HEK293 (cell line): ENCODE data around the gene CC2D1A.

Source experiments
- ATF2 ChIP-seq: fragments of 450-650 bp; formaldehyde crosslinking; IDR thresholded peaks from 2 replicates; pipeline ENCODE4 v1.5.1; 2016; ENCODE audit warnings: missing biosample characterization, missing genetic modification characterization, low read depth
- BCL11B ChIP-seq: fragments of 450-650 bp; formaldehyde crosslinking; IDR thresholded peaks from 2 replicates; pipeline ENCODE4 v1.5.1; 2016; ENCODE audit warnings: low read depth, missing biosample characterization, missing genetic modification characterization
- EGR2 ChIP-seq: fragments of 450-650 bp; formaldehyde crosslinking; IDR thresholded peaks from 2 replicates; pipeline ENCODE4 v1.5.1; 2016; ENCODE audit warnings: low read depth, missing biosample characterization, missing genetic modification characterization
- MYNN ChIP-seq: fragments of 450-650 bp; formaldehyde crosslinking; IDR thresholded peaks from 2 replicates; pipeline ENCODE4 v1.5.1; 2016; ENCODE audit warnings: missing biosample characterization, missing genetic modification characterization, borderline replicate concordance
- SALL2 ChIP-seq: fragments of 450-650 bp; formaldehyde crosslinking; IDR thresholded peaks from 2 replicates; pipeline ENCODE4 v1.5.0; 2017; ENCODE audit warnings: missing biosample characterization, mild to moderate bottlenecking, missing genetic modification characterization, borderline replicate concordance
- SCRT1 ChIP-seq: fragments of 450-650 bp; formaldehyde crosslinking; IDR thresholded peaks from 2 replicates; pipeline ENCODE4 v1.5.1; 2016; ENCODE audit warnings: missing biosample characterization, missing genetic modification characterization, borderline replicate concordance
- SP3 ChIP-seq: fragments of 450-650 bp; formaldehyde crosslinking; IDR thresholded peaks from 2 replicates; pipeline ENCODE4 v1.5.1; 2016; ENCODE audit warnings: missing biosample characterization, missing genetic modification characterization
- SP7 ChIP-seq: fragments of 450-650 bp; formaldehyde crosslinking; IDR thresholded peaks from 2 replicates; pipeline ENCODE4 v1.5.1; 2016; ENCODE audit warnings: missing biosample characterization, missing genetic modification characterization
- TSHZ1 ChIP-seq: fragments of 450-650 bp; formaldehyde crosslinking; IDR thresholded peaks from 2 replicates; pipeline ENCODE4 v1.5.1; 2016; ENCODE audit warnings: missing biosample characterization, missing genetic modification characterization, borderline replicate concordance
- ZIC2 ChIP-seq: fragments of 450-650 bp; formaldehyde crosslinking; IDR thresholded peaks from 2 replicates; pipeline ENCODE4 v1.5.1; 2016; ENCODE audit warnings: missing biosample characterization, missing genetic modification characterization
- ZNF132 ChIP-seq: fragments of 450-650 bp; formaldehyde crosslinking; IDR thresholded peaks from 2 replicates; pipeline ENCODE4 v1.5.1; 2017; ENCODE audit warnings: missing biosample characterization, missing genetic modification characterization, borderline replicate concordance
- ZNF174 ChIP-seq: fragments of 450-650 bp; formaldehyde crosslinking; IDR thresholded peaks from 2 replicates; pipeline ENCODE4 v1.5.0; 2017; ENCODE audit warnings: missing biosample characterization, mild to moderate bottlenecking, missing genetic modification characterization
- ZNF18 ChIP-seq: fragments of 450-650 bp; formaldehyde crosslinking; IDR thresholded peaks from 2 replicates; pipeline ENCODE4 v1.5.1; 2016; ENCODE audit warnings: missing biosample characterization, missing genetic modification characterization
- ZNF2 ChIP-seq: fragments of 450-650 bp; formaldehyde crosslinking; IDR thresholded peaks from 2 replicates; pipeline ENCODE4 v1.5.1; 2016; ENCODE audit warnings: missing biosample characterization, missing genetic modification characterization
- ZNF248 ChIP-seq: fragments of 450-650 bp; formaldehyde crosslinking; IDR thresholded peaks from 2 replicates; pipeline ENCODE4 v1.5.1; 2017; ENCODE audit warnings: missing biosample characterization, missing genetic modification characterization
- ZNF324 ChIP-seq: fragments of 450-650 bp; formaldehyde crosslinking; IDR thresholded peaks from 2 replicates; pipeline ENCODE4 v1.5.1; 2016; ENCODE audit warnings: missing biosample characterization, missing genetic modification characterization
- ZNF341 ChIP-seq: fragments of 450-650 bp; formaldehyde crosslinking; IDR thresholded peaks from 2 replicates; pipeline ENCODE4; 2016; ENCODE audit warnings: low read depth, missing biosample characterization, missing genetic modification characterization
- ZNF354C ChIP-seq: fragments of 450-650 bp; formaldehyde crosslinking; IDR thresholded peaks from 2 replicates; pipeline ENCODE4 v1.5.1; 2016; ENCODE audit warnings: missing biosample characterization, missing genetic modification characterization, low read depth, borderline replicate concordance
- ZNF362 ChIP-seq: fragments of 450-650 bp; formaldehyde crosslinking; IDR thresholded peaks from 2 replicates; pipeline ENCODE4 v1.5.1; 2016; ENCODE audit warnings: missing biosample characterization, missing genetic modification characterization
- ZNF558 ChIP-seq: fragments of 450-650 bp; formaldehyde crosslinking; IDR thresholded peaks from 2 replicates; pipeline ENCODE4 v1.5.1; 2016; ENCODE audit warnings: missing biosample characterization, missing genetic modification characterization
- ZNF639 ChIP-seq: fragments of 450-650 bp; formaldehyde crosslinking; IDR thresholded peaks from 2 replicates; pipeline ENCODE4 v1.5.1; 2016; ENCODE audit warnings: missing biosample characterization, missing genetic modification characterization
- ZNF837 ChIP-seq: fragments of 450-650 bp; formaldehyde crosslinking; IDR thresholded peaks from 2 replicates; pipeline ENCODE4 v1.5.1; 2016; ENCODE audit warnings: missing biosample characterization, missing genetic modification characterization
- ZSCAN18 ChIP-seq: fragments of 450-650 bp; formaldehyde crosslinking; IDR thresholded peaks from 2 replicates; pipeline ENCODE4 v1.5.1; 2016; ENCODE audit warnings: missing biosample characterization, missing genetic modification characterization
- ZXDB ChIP-seq: fragments of 450-650 bp; formaldehyde crosslinking; IDR thresholded peaks from 2 replicates; pipeline ENCODE4 v1.5.1; 2016; ENCODE audit warnings: missing biosample characterization, missing genetic modification characterization

The CC2D1A gene

GRCh38 chr19:13952154-13952930 lies 46.3 kb downstream of the CC2D1A start, which contains the start of gene DCAF15 (continued):
- TF ChIP-seq ATF2 (tag by site-specific recombination) (no peak), ZNF558 (tag by site-specific recombination) (no peak), ZIC2 (tag by site-specific recombination) (peak; percentile 60), ZNF354C (tag by site-specific recombination) (no peak), ZNF324 (tag by site-specific recombination) (peak; percentile 59; the same call in 1 of the 2 replicates), ZNF341 (tag by site-specific recombination) (peak; percentile 98), EGR2 (tag by site-specific recombination) (peak; percentile 60), ZNF362 (no peak), ZXDB (peak; percentile 56; the same call in 1 of the 2 replicates), TSHZ1 (tag by site-specific recombination) (no peak), ZNF248 (no peak), SCRT1 (no peak), SP3 (tag by site-specific recombination) (peak; percentile 98), ZNF174 (tag by site-specific recombination) (no peak), ZNF18 (tag by site-specific recombination) (no peak), ZNF639 (tag by site-specific recombination) (no peak; the same call in 1 of the 2 replicates), BCL11B (no peak), SP7 (tag by site-specific recombination) (peak; percentile 69; the same call in 1 of the 2 replicates), SALL2 (tag by site-specific recombination) (no peak), ZNF132 (tag by site-specific recombination) (no peak), ZNF2 (tag by site-specific recombination) (no peak), MYNN (tag by site-specific recombination) (no peak), ZNF837 (no peak), ZSCAN18 (tag by site-specific recombination) (no peak)
